HepG2 (cell line): ENCODE measurements around the gene C16orf95.

Experiments used
- CBX2 ChIP-seq, 2 experiments: fragments of 200-600 bp in 1 of 2; sonication (generic); formaldehyde crosslinking in 1 of 2; IDR thresholded peaks; 2 replicates each; pipeline versions ENCODE4 v1.7.0 to v1.8.1; 2018 to 2022; ENCODE audit warnings: low read depth in 2 of 2, low read length in 1 of 2, mild to moderate bottlenecking in 1 of 2, missing genetic modification reagents in 1 of 2
- ETV6 ChIP-seq: sonication (generic); formaldehyde crosslinking; conservative IDR thresholded peaks from 2 replicates; pipeline ENCODE4 v1.4.0; 2020; ENCODE audit warnings: missing genetic modification reagents
- JARID2 ChIP-seq: sonication (generic); formaldehyde crosslinking; IDR thresholded peaks from 2 replicates; pipeline ENCODE4 v1.8.1; 2023; ENCODE audit warnings: missing genetic modification reagents, inconsistent platforms; ENCODE audit not compliant: insufficient replicate concordance
- NFATC3 ChIP-seq: sonication (generic); formaldehyde crosslinking; IDR thresholded peaks from 2 replicates; pipeline ENCODE4 v1.5.1; 2020; ENCODE audit warnings: mild to moderate bottlenecking, missing genetic modification reagents
- POGZ ChIP-seq: sonication (generic); formaldehyde crosslinking; IDR thresholded peaks from 2 replicates; pipeline ENCODE4 v1.4.0; 2020; ENCODE audit warnings: mild to moderate bottlenecking, missing genetic modification reagents
- POLR2A ChIP-seq, 2 experiments: IDR thresholded peaks; 2 replicates each; pipeline ENCODE4 v1.6.1; 2011; ENCODE audit warnings: low read depth in 2 of 2, low read length in 2 of 2, mild to moderate bottlenecking in 1 of 2, moderate library complexity in 1 of 2; ENCODE audit not compliant: insufficient read depth in 1 of 2
- ZNF878 ChIP-seq: sonication (generic); formaldehyde crosslinking; IDR thresholded peaks from 2 replicates; pipeline ENCODE4 v1.8.1; 2023; ENCODE audit warnings: mild to moderate bottlenecking, missing genetic modification reagents, moderate library complexity
- TF ChIP-seq, protein P1 (sequence below): sonication (generic); formaldehyde crosslinking; IDR thresholded peaks from 2 replicates; pipeline ENCODE4 v1.5.0; 2020; ENCODE audit warnings: mild to moderate bottlenecking, missing genetic modification reagents, moderate library complexity

DNA sequence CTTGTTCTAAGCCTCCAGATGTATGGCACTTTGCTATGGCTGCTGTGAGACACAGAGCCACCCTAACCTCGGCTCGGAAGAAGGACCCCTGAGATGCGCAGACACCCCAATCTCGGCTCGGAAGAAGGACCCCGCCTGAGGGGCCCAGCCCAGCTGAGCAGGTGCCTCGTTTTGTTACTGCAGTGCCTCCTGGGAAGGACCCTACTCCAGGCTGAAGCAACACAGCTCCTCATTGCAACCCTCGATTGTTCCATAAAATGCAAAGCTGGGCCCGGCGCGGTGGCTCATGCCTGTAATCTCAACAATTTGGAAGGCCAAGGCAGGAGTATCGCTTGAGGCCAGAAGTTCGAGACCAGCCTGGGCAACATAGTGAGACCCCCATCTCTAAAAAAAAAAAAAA, 61.3 kb downstream of the C16orf95 start:
- TF ChIP-seq POGZ (CRISPR knock-in tag), result no peak
- TF ChIP-seq NFATC3 (CRISPR knock-in tag), result no peak
- TF ChIP-seq POLR2A (IDR thresholded peaks at IDR 0.05; ENCODE audit: insufficient read depth in 1 of 2, low read depth in 2 of 2, low read length in 2 of 2), result no peak
- no peak for TF ChIP-seq ETV6
- no peak for TF ChIP-seq ZNF878 (CRISPR knock-in tag)
- TF ChIP-seq, protein P1, sequence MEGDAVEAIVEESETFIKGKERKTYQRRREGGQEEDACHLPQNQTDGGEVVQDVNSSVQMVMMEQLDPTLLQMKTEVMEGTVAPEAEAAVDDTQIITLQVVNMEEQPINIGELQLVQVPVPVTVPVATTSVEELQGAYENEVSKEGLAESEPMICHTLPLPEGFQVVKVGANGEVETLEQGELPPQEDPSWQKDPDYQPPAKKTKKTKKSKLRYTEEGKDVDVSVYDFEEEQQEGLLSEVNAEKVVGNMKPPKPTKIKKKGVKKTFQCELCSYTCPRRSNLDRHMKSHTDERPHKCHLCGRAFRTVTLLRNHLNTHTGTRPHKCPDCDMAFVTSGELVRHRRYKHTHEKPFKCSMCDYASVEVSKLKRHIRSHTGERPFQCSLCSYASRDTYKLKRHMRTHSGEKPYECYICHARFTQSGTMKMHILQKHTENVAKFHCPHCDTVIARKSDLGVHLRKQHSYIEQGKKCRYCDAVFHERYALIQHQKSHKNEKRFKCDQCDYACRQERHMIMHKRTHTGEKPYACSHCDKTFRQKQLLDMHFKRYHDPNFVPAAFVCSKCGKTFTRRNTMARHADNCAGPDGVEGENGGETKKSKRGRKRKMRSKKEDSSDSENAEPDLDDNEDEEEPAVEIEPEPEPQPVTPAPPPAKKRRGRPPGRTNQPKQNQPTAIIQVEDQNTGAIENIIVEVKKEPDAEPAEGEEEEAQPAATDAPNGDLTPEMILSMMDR, result no peak
- no peak for TF ChIP-seq JARID2 (CRISPR knock-in tag)
- TF ChIP-seq CBX2 (IDR thresholded peaks at IDR 0.05; ENCODE audit: low read depth, low read length), result no peak
- TF ChIP-seq CBX2 (CRISPR knock-in tag; IDR thresholded peaks at IDR 0.05; ENCODE audit: low read depth), result no peak
